Neutrophil (primary cell): ENCODE data around the gene MAP3K2.

Source experiments
- H3K27ac ChIP-seq: fragments of 200-600 bp; sonication (generic); 2 replicates; pipeline ENCODE4 v1.5.1; 2016; ENCODE audit warnings: mild to moderate bottlenecking, moderate library complexity
- H3K27me3 ChIP-seq: fragments of 200-600 bp; sonication (generic); 2 replicates; pipeline ENCODE4 v1.6.0; 2016; ENCODE audit warnings: mild to moderate bottlenecking
- H3K36me3 ChIP-seq: fragments of 200-600 bp; sonication (generic); 2 replicates; pipeline ENCODE4 v1.5.1; 2017
- H3K4me1 ChIP-seq, 2 experiments: fragments of 200-600 bp in 1 of 2; sonication (generic) in 1 of 2; 1 replicate in 1 of 2; 2 replicates in 1 of 2; pipeline versions ENCODE4 v1.5.1 to v1.6.1; 2013 to 2016; ENCODE audit warnings: low read depth in 1 of 2, low read length in 1 of 2, mild to moderate bottlenecking in 1 of 2, moderate library complexity in 1 of 2; ENCODE audit not compliant: control insufficient read depth in 1 of 2, insufficient read depth in 1 of 2
- H3K4me3 ChIP-seq, 2 experiments: fragments of 200-600 bp in 1 of 2; sonication (generic) in 1 of 2; 1 replicate in 1 of 2; 2 replicates in 1 of 2; pipeline ENCODE4 v1.5.1; 2013 to 2016; ENCODE audit warnings: low read depth in 1 of 2, low read length in 1 of 2, mild to moderate bottlenecking in 1 of 2, moderate library complexity in 1 of 2
- H3K9me3 ChIP-seq: fragments of 200-600 bp; sonication (generic); 2 replicates; pipeline ENCODE4 v1.5.1; 2016
- CTCF ChIP-seq: fragments of 200-600 bp; sonication (generic); IDR thresholded peaks from 2 replicates; pipeline ENCODE4 v1.5.1; 2016; ENCODE audit warnings: antibody characterized with exemption

MAP3K2 gene

GRCh38 chr2:127421871-127422558 lies 34.2 kb upstream of the MAP3K2 start:
- TF ChIP-seq CTCF = no peak
- peaks cover 16 to 18% of the 10 kb centered on the region in 2 experiments for H3K4me1 ChIP-seq
- H3K27me3 ChIP-seq = peaks cover 44% of the 10 kb centered on the region
- no peaks in the 10 kb centered on the region for H3K9me3 ChIP-seq
- H3K36me3 ChIP-seq = no peaks in the 10 kb centered on the region
- no peak overlapping the region for H3K27ac ChIP-seq
- H3K4me3 ChIP-seq = peak overlapping the region; percentile 70 to 82

DNA sequence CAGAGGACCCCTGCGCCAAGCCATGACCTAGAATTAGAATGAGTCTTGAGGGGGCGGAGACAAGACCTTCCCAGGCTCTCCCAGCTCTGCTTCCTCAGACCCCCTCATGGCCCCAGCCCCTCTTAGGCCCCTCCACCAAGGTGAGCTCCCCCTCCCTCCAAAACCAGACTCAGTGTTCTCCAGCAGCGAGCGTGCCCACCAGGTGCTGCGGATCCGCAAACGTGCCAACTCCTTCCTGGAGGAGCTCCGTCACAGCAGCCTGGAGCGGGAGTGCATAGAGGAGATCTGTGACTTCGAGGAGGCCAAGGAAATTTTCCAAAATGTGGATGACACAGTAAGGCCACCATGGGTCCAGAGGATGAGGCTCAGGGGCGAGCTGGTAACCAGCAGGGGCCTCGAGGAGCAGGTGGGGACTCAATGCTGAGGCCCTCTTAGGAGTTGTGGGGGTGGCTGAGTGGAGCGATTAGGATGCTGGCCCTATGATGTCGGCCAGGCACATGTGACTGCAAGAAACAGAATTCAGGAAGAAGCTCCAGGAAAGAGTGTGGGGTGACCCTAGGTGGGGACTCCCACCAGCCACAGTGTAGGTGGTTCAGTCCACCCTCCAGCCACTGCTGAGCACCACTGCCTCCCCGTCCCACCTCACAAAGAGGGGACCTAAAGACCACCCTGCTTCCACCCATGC lies 33.5 kb upstream of the MAP3K2 start:
- no peak overlapping the region for H3K27ac ChIP-seq
- H3K36me3 ChIP-seq = no peaks in the 10 kb centered on the region
- TF ChIP-seq CTCF = no peak
- H3K4me1 ChIP-seq = peaks cover 23 to 25% of the 10 kb centered on the region in 2 experiments
- no peaks in the 10 kb centered on the region for H3K9me3 ChIP-seq
- H3K27me3 ChIP-seq = peaks cover 44% of the 10 kb centered on the region
- H3K4me3 ChIP-seq = no peak overlapping the region

- no peaks in the 10 kb centered on the region for H3K9me3 ChIP-seq
- no peak overlapping the region for H3K4me3 ChIP-seq
- H3K27ac ChIP-seq = no peak overlapping the region
- no peak for TF ChIP-seq CTCF
- no peaks in the 10 kb centered on the region for H3K36me3 ChIP-seq
- peaks cover 33 to 34% of the 10 kb centered on the region in 2 experiments for H3K4me1 ChIP-seq
- H3K27me3 ChIP-seq = peaks cover 44% of the 10 kb centered on the region
Measured at GRCh38 chr2:127420039-127420864, 32.5 kb upstream of the MAP3K2 start.

DNA sequence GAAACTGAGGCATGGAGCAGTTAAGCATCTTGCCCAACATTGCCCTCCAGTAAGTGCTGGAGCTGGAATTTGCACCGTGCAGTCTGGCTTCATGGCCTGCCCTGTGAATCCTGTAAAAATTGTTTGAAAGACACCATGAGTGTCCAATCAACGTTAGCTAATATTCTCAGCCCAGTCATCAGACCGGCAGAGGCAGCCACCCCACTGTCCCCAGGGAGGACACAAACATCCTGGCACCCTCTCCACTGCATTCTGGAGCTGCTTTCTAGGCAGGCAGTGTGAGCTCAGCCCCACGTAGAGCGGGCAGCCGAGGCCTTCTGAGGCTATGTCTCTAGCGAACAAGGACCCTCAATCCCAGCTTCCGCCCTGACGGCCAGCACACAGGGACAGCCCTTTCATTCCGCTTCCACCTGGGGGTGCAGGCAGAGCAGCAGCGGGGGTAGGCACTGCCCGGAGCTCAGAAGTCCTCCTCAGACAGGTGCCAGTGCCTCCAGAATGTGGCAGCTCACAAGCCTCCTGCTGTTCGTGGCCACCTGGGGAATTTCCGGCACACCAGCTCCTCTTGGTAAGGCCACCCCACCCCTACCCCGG lies 31.8 kb upstream of the MAP3K2 start:
- Histone ChIP-seq H3K4me1 (peaks cover 40 to 41% of the 10 kb centered on the region in 2 experiments), H3K27ac (no peak overlapping the region), H3K36me3 (no peaks in the 10 kb centered on the region), H3K9me3 (no peaks in the 10 kb centered on the region), H3K27me3 (peaks cover 42% of the 10 kb centered on the region), H3K4me3 (no peak overlapping the region)
- no peak for TF ChIP-seq CTCF

GRCh38 chr2:127419112-127419430 lies 31.3 kb upstream of the MAP3K2 start:
- Histone ChIP-seq H3K27me3 (peaks cover 37% of the 10 kb centered on the region), H3K4me1 (peaks cover 43 to 45% of the 10 kb centered on the region in 2 experiments)

More at GRCh38 chr2:127419112-127419430, 31.3 kb upstream of the MAP3K2 start:
- Histone ChIP-seq H3K9me3 (no peaks in the 10 kb centered on the region), H3K27ac (no peak overlapping the region), H3K36me3 (no peaks in the 10 kb centered on the region), H3K4me3 (no peak overlapping the region)
- TF ChIP-seq CTCF = no peak
